GM12873 (cell line): ENCODE results near the gene MICA.

Experiments used
- TF ChIP-seq, protein P1 (sequence below): IDR thresholded peaks from 2 replicates; pipeline ENCODE4 v1.5.1; 2012; ENCODE audit warnings: low read depth, mild to moderate bottlenecking, moderate library complexity, low read length, control low read depth; ENCODE audit not compliant: insufficient read depth; ENCODE audit errors: missing control alignments

Gene MICA

DNA sequence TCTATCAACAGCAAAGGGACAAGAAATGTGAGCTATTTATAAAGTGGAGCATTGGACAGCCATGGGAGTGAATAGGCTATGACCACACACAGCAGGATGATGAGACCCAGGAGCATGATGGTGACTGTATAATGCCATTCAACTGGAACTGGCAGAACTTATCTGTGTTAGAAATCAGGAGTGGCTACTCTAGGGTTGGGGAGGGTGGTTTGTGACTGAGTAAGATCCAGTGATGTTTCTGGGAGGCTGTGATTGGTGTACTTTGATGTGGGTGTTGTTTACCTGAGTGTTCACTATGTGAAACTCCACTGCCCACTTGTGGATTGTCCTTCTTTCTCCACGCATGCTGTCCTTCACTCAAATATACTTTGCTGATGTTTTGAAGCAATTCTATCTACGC lies 34.9 kb upstream of the MICA start:
- TF ChIP-seq, protein P1, sequence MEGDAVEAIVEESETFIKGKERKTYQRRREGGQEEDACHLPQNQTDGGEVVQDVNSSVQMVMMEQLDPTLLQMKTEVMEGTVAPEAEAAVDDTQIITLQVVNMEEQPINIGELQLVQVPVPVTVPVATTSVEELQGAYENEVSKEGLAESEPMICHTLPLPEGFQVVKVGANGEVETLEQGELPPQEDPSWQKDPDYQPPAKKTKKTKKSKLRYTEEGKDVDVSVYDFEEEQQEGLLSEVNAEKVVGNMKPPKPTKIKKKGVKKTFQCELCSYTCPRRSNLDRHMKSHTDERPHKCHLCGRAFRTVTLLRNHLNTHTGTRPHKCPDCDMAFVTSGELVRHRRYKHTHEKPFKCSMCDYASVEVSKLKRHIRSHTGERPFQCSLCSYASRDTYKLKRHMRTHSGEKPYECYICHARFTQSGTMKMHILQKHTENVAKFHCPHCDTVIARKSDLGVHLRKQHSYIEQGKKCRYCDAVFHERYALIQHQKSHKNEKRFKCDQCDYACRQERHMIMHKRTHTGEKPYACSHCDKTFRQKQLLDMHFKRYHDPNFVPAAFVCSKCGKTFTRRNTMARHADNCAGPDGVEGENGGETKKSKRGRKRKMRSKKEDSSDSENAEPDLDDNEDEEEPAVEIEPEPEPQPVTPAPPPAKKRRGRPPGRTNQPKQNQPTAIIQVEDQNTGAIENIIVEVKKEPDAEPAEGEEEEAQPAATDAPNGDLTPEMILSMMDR: peak; percentile 5

DNA sequence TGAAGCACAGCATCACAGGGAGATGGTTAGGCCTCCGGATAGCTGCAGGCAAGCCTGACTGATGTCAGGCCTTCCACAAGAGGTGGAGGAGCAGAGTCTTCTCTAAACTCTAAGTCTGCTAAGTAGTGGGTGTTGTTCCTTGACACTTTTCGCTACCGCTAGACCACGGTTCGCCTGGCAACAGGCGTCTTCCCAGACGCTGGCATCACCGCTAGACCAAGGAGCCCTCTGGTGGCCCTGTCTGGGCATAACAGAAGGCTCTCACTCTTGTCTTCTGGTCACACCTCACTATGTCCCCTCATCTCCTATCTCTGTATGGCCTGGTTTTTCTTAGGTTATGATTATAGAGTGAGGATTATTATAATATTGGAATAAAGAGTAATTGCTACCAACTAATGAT lies 29.3 kb upstream of the MICA start:
- TF ChIP-seq, protein P1: peak; percentile 64

DNA sequence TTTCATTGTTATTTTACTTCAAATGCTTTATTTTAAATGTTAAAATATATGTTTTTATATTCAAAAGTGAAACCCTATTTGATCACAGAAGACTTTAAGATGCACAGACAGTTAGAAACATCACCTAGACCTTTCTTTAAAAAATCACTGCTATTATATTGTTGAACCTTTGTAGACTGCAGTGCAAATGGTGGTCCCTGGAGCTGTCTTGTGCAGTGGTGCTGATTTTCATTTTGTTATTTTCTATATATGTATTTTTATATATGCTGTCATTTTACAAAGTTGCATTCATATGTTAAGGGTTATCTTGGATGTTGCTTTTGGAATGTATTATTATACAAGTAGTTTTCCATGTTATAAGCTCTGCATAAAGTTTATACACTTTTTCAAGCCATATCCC lies 27.7 kb upstream of the MICA start:
- TF ChIP-seq, protein P1: no peak

DNA sequence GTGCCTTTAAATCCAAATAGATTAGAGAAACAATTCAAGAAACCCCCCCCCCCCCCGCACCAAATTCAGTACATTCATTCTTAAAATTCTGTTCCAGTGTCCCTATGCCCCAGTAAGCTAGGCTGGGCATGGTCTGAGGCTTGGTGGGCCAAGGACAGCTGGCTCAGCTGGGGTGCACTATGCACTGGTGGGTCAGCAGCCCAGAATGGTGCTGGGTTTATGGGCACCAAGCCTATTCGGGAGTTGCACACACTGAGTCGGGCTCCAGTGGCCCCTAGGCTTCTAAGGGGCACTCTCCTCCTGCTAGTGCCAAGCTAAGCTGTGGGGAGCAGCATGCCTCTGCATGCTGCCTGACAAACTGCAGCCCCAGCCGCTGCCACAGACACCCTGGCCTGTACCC lies 26.4 kb upstream of the MICA start:
- TF ChIP-seq, protein P1: no peak

DNA sequence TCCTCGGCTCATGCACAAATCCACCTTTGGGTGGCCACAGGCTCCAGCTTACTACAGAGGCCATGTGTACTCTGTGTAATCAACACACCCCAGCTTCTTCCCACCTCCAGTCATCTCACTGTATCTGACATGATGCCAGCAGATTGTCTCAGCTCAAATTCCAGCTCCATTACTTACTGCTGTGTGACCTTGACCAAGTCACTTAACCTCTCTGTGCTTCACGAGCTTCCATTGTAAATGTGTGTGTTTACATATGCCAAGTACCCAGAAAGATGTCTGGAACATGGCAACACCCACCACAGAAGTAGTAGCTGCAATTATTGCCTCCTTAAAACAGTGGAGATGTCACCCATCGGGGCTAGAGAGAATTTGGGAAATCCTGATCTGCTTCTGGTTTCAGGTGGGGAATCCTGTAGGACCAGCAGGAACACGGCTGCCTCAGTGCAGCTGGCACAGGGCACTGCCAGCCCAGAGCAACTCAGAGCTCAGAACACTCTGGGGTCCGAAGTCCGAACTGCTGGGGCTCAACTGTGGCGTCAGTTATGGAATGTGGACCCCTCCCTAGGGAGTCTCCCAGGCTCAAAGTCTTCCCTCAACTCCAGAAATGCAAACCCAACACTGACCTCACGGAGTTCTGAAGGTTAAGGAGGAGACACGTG lies 25.2 kb upstream of the MICA start:
- TF ChIP-seq, protein P1: no peak

DNA sequence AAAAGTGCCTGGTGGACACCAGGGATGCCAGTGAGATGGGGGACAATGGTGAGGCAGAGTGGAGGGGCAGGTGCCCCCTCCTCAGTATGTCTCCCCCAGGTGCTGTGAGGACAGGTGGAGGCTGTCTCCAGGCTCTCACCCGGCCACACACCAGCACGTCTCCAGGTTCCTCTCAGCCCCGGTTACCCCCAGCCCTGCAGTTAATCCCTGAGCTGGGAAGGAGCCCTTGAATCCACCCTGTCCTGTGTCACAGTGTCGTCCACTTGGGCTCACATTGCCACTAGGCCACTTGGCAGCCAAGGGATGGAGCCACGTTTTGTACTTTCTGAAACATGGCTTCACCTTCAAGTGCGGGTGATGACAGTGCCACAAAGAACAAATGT lies 24.7 kb upstream of the MICA start:
- TF ChIP-seq, protein P1: no peak

DNA sequence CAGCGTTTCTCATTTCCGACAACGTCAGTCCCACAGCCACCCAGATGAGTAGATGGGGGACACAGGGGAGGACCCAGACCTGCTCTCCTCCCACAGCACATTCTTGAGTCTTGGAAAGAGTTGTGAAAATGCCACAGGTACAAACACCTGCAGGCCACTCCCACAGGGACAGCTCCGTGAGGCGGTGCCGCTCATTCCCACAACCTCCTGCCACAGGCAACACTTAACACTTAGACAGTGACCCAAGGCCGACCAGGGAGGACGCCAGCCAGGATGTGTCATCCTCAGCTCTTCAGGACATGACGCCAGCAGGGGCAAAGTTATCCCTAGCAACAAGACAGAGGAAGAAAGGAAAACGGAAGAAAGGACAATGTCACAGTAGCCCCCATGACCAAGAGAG lies 23.5 kb upstream of the MICA start:
- TF ChIP-seq, protein P1: no peak
